ENCODE results near the gene CTNNA3. TPM values are rescaled to one million over a fixed set of nuclear protein-coding genes. Genes with fewer than 3 reads are reported as not detected.

CTNNA3 gene
- total and polyA plus RNA-seq, 2 of the 4 experiments (the other 2 are of a cell fraction): 0.19 to 0.90 TPM

DNA sequence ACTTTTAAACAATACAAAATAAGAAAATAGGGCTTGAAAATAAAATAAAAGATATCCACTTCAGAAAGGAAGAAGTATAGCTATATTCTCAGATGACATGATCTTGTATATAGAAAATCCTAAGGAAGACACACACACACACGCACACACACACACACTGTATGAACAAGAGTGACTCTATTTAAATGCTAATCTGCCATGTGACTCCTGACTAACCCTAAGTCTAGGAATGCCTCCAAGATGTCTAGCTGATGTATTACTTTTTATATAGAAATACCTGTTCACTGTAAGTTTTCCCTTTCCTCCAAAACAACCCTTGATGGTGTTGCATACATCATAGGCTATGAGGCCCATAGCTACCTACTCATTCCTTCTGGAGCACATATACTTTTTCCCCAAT, 943.3 kb downstream of the CTNNA3 start:
- H2BK120ac ChIP-seq (ENCODE audit: low read depth, low read length): no peak overlapping the region
- no peaks in the 10 kb centered on the region for H3K79me1 ChIP-seq (ENCODE audit: low read depth in 1 of 2, low read length in 2 of 2)
- no peak overlapping the region for H3K14ac ChIP-seq (replicated peaks; ENCODE audit: low read depth, low read length)
- no peak overlapping the region for H4K5ac ChIP-seq (ENCODE audit: low read depth, low read length)
- no CpG with 5 or more reads among the region's 1 CpG for WGBS, 2 experiments (ENCODE audit: extremely low coverage in 2 of 2, insufficient read length in 1 of 2)
- no peaks in the 10 kb centered on the region for H3K4me1 ChIP-seq (ENCODE audit: control insufficient read depth, insufficient read depth, low read length)
- BruUV-seq (replicated peaks): no TSS peak
- H3K9me1 ChIP-seq (ENCODE audit: insufficient read depth, low read length): no peaks in the 10 kb centered on the region; the same call in 1 of the 2 replicates
- intact Hi-C loops (cut with micrococcal nuclease) (no loop called here), dilution Hi-C loops (cut with HindIII; ENCODE audit: low sequenced_read_pairs, unreplicated experiment) (no loop called here), in situ Hi-C loops (cut with MboI; ENCODE audit: low sequenced_read_pairs) (no loop called here)
- CTCF ChIA-PET: no interaction called here
- H3K4me3 ChIP-seq (ENCODE audit: insufficient read depth, low read depth, low read length): no peak overlapping the region
- no peak overlapping the region for H2AFZ ChIP-seq (replicated peaks; ENCODE audit: low read length, poor library complexity)
- no peak overlapping the region for H3K56ac ChIP-seq (ENCODE audit: extremely low read depth, insufficient read depth, low read length)
- no peak overlapping the region for H3K4ac ChIP-seq (ENCODE audit: low read depth, low read length)
- no peaks in the 10 kb centered on the region for H4K20me1 ChIP-seq (ENCODE audit: insufficient read depth, low read length)
- no peak overlapping the region for H2BK5ac ChIP-seq (ENCODE audit: low read depth, low read length, poor library complexity, severe bottlenecking)
- H2BK20ac ChIP-seq (ENCODE audit: low read depth, low read length): no peak overlapping the region
- POLR2A ChIA-PET (ENCODE audit: unreplicated experiment): no interaction called here
- H2AK9ac ChIP-seq (replicated peaks; ENCODE audit: low read depth, low read length, poor library complexity): no peak overlapping the region
- H4K8ac ChIP-seq (ENCODE audit: low read depth in 2 of 2, low read length in 2 of 2): no peak overlapping the region
- TF ChIP-seq MAFK (IDR thresholded peaks at IDR 0.05; ENCODE audit: low read depth, low read length) (no peak), RAD21 (IDR thresholded peaks at IDR 0.05; ENCODE audit: low read length) (no peak), BHLHE40 (IDR thresholded peaks at IDR 0.05; ENCODE audit: low read depth, low read length) (no peak), RFX5 (IDR thresholded peaks at IDR 0.05; ENCODE audit: low read depth, low read length) (no peak), FOS (IDR thresholded peaks at IDR 0.05; ENCODE audit: low read depth, low read length) (no peak), NFE2L2 (IDR thresholded peaks at IDR 0.05; ENCODE audit: low read depth, low read length) (no peak), MXI1 (IDR thresholded peaks at IDR 0.05; ENCODE audit: borderline replicate concordance, low read depth, low read length) (no peak)
- TF ChIP-seq, protein P1, sequence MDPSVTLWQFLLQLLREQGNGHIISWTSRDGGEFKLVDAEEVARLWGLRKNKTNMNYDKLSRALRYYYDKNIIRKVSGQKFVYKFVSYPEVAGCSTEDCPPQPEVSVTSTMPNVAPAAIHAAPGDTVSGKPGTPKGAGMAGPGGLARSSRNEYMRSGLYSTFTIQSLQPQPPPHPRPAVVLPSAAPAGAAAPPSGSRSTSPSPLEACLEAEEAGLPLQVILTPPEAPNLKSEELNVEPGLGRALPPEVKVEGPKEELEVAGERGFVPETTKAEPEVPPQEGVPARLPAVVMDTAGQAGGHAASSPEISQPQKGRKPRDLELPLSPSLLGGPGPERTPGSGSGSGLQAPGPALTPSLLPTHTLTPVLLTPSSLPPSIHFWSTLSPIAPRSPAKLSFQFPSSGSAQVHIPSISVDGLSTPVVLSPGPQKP (IDR thresholded peaks at IDR 0.05; ENCODE audit: borderline replicate concordance, low read depth, low read length): no peak
- TF ChIP-seq, protein P2, sequence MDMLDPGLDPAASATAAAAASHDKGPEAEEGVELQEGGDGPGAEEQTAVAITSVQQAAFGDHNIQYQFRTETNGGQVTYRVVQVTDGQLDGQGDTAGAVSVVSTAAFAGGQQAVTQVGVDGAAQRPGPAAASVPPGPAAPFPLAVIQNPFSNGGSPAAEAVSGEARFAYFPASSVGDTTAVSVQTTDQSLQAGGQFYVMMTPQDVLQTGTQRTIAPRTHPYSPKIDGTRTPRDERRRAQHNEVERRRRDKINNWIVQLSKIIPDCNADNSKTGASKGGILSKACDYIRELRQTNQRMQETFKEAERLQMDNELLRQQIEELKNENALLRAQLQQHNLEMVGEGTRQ (IDR thresholded peaks at IDR 0.05; ENCODE audit: low read depth, low read length): no peak
- TF ChIP-seq, protein P3, sequence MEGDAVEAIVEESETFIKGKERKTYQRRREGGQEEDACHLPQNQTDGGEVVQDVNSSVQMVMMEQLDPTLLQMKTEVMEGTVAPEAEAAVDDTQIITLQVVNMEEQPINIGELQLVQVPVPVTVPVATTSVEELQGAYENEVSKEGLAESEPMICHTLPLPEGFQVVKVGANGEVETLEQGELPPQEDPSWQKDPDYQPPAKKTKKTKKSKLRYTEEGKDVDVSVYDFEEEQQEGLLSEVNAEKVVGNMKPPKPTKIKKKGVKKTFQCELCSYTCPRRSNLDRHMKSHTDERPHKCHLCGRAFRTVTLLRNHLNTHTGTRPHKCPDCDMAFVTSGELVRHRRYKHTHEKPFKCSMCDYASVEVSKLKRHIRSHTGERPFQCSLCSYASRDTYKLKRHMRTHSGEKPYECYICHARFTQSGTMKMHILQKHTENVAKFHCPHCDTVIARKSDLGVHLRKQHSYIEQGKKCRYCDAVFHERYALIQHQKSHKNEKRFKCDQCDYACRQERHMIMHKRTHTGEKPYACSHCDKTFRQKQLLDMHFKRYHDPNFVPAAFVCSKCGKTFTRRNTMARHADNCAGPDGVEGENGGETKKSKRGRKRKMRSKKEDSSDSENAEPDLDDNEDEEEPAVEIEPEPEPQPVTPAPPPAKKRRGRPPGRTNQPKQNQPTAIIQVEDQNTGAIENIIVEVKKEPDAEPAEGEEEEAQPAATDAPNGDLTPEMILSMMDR (conservative IDR thresholded peaks at IDR 0.05; ENCODE audit: low read depth, low read length): no peak
- H3K27ac ChIP-seq (ENCODE audit: insufficient read depth, low read length): no peak overlapping the region
- H2AK5ac ChIP-seq (ENCODE audit: low read depth, low read length): no peak overlapping the region
- no peak overlapping the region for H2BK15ac ChIP-seq (ENCODE audit: low read depth, low read length)
- DNase-seq (peak; percentile 63), ATAC-seq (ENCODE audit: low read depth) (no peak)
- no peaks in the 10 kb centered on the region for H3K27me3 ChIP-seq (ENCODE audit: control insufficient read depth, insufficient read depth, low read length)
- H3K23ac ChIP-seq (ENCODE audit: low read depth, low read length): no peak overlapping the region
- no peak overlapping the region for H3K4me2 ChIP-seq (ENCODE audit: low read depth, low read length)
- no peaks in the 10 kb centered on the region for H3K9me3 ChIP-seq (ENCODE audit: control insufficient read depth, insufficient read depth, low read length)
- H3K18ac ChIP-seq (ENCODE audit: low read depth, low read length): no peak overlapping the region
- no peak overlapping the region for H3K9ac ChIP-seq (ENCODE audit: low read depth, low read length)
- no peak overlapping the region for H4K91ac ChIP-seq (ENCODE audit: insufficient read depth, low read depth, low read length)
- H3K36me3 ChIP-seq (ENCODE audit: control insufficient read depth, insufficient read depth, low read length): no peaks in the 10 kb centered on the region
